ENCODE data around the gene TSGA10IP.
"Not testable (repeated sequence)": the region's sequence is repeated elsewhere in the genome, so short reads cannot be mapped to it uniquely, and the experiment has no call there.

GRCh38 chr11:65950711-65951110, 5.4 kb downstream of the TSGA10IP start:
- TF ChIP-seq CTCF, POLR2A (IDR thresholded peaks at IDR 0.05): not testable (repeated sequence)

Measured in heart left ventricle (tissue), 13 donors.